HG02759 (cell line): Measurements from ENCODE around the gene JARID2.
"Not testable (repeated sequence)": the region's sequence is repeated elsewhere in the genome, so short reads cannot be mapped to it uniquely, and the experiment has no call there.

Experiments used
- ATAC-seq: cut with Tn5 transposase; IDR thresholded peaks from one replicate; pipeline ENCODE4 v1.9.1; 2021; ENCODE audit warnings: mild to moderate bottlenecking, moderate library complexity; ENCODE audit not compliant: unreplicated experiment

Gene JARID2

DNA sequence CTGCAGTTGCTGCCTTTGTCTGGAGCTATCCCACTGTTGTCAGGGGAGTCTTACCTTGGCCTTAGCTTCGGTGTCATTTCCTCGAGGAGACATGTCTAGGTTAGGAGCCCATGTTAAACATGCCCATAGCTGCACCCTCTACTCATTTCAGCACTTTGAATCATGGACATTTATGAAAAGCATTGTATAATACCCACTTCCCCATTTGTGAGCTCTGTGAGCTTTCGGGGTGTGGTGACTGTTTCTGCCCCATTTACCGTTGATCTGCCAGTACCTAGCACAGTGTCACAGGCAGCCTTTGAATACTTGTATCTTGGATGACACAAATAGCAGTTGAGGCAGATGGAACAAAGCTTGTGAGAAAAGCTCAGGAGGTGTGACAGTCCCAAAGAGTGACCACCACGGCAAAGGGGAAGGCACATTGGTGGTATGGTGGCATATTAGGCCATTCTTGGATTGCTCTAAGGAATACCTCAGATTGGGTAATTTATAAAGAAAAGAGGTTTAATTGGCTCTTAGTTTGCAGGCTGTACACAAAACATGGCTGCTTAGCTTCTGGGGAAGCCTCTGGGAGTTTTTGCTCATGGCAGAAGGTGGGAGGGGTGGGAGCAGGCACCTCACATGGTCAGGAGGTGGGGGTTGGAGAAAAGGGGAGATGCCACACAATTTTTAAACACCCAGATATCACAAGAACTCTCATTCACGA is 42.0 kb downstream of the JARID2 start:
- ATAC-seq = peak; percentile 96

DNA sequence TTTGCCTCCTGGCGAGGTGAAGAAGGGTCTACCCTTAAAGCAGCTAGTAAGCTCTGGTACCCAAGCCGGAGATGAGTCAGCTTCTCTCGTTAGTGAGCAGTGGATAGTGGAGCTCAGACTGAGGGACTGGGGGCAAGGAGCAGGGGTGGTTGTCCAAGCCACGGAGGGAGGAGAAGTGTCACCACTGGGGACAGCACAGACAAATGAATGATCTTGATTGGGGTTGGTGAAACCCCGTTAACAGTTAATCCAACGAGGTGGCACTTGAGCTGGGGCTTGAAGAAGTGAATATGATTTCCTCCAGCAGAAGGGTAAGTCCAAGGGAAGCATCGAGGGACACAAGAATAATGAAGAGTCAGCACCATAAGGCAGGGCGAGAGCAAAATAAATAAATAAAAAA is 43.0 kb downstream of the JARID2 start:
- no peak for ATAC-seq

DNA sequence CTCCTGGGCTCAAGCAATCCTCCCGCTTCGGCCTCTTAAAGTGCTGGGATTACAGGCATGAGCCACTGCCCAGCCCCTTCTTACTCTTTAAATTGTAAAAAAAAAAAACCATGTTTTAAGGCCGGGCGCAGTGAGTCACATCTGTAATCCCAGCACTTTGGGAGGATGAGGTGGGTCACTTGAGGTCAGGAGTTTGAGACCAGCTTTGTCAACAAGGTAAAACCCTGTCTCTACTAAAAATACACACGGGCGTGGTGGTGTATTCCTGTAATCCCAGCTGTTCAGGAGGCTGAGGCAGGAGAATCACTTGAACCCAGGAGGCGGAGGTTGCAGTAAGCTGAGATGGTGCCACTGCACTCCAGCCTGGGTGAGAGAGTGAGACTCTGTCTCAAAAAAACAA is 43.6 kb downstream of the JARID2 start:
- ATAC-seq = not testable (repeated sequence)

DNA sequence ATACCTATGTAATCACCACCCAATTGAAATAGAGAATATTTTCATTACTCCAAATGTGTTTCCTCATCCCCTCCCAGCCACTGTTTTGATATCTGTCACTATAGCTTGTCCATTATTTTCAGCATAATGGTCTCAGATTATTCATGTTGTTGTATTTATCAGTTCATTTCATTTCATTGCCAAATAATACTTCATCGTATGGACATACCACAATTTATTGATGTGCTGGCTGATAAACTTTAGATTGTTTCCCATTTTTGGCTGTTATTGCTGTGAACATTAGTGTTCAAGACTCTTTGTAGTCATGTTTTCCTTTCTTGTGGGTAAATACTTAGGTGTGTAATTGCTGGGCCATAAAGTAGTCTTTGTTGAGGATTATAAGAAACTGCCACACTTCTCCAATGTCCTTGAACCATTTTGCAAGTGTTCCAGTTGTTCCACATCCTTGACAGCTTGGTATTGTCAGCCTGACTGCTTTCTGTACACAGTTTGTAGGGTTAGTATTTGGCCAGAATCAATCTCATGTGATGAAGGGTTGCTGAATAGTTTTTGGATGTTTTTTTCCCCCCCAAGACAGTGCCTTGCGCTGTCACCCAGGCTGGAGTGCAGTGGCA is 44.3 kb downstream of the JARID2 start:
- ATAC-seq = no peak

DNA sequence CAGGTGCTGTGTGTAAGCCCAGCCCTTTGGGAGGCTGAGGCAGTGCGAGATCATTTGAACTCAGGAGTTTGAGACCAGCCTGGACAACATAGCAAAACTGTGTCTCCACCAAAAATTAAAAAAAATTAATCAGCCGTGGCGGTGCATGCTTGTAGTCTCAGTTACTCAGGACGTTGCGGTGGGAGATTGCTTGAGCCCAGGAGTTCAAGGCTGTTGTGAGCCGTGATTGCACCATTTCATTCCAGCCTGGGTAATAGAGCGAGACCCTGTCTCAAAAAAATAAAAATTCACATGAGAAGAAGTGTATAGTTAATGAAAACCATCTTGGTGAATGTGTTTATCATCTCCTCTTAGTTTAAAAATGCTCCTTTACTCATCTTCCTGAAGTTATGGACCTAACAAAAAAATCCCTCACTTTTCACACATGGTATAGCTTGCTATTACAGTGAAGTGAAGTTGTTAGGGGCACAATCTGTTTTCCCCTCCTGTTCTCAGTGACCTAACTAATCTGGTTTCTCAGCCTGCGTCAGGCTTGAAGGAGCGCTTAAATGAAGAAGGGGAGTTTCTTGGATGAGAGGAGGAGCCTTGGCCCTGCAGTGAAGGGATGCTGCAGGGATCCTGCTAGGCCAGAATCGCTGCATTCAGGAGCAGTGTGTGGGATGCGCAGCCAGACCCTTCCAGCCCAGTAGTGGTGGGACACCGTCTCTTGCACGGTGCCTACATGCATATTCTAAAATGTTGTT is 45.3 kb downstream of the JARID2 start:
- no peak for ATAC-seq

DNA sequence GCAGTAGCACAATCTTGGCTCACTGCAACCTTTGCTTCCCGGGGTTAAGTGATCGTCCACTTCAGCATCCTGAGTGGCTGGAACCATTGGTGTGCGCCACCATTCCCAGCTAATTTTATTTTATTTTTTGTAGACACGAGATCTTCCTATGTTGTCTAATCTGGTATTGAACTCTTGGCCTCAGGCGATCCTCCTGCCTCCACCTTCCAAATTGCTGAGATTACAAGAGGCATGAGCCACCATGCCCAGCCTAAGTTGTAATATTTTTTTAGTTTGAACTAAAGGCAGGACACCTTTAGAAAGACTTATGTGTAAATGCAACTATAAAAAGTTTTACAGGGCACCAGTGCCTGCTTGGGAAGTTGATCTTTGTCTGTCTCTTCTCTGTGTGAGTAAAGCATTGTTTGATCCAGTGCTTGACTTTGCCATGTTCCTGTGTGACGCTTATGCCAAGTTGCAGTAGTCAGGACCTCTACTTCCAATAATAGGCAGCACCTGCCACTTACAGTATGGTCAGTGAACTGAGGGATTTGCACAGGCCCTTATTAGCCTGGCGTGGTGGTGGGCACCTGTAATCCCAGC is 46.9 kb downstream of the JARID2 start:
- no peak for ATAC-seq

DNA sequence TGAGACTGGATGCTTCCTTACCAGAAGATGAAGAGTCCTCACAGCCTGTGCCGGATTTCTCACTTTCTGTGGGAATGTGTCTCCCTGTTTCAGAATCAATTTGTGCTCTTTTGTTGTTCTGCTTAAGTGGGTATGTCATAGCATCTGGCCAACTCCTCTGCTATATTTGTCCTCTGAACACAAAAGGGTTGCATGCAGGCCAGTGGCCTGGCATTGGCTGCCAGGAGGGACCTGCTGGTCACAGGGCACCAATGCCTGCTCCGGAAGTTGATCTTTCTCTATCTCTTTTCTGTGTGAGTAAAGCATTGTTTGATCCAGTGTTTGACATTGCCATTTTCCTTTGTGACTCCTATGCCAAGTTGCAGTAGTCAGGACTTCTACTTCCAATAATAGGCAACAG is 47.8 kb downstream of the JARID2 start:
- ATAC-seq = no peak

DNA sequence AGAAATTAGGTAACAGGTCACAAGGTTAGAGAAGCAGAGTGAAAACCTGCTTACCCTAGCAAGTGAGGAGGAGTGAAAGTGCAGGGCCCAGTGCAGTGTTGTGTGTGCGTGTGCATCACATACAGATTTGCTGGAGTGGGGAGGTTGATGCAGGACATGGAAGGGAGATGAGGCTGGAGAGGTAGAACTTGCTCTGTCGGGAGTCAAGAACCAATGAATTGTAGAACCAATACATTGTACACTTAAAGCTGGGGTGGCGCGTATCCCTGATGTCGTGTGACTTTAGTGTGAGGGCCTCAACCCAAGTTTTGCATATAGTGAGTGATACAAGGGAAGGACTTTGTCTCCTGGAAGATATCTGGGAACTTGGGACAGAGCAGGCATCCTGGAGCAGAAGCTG is 48.6 kb downstream of the JARID2 start:
- no peak for ATAC-seq

DNA sequence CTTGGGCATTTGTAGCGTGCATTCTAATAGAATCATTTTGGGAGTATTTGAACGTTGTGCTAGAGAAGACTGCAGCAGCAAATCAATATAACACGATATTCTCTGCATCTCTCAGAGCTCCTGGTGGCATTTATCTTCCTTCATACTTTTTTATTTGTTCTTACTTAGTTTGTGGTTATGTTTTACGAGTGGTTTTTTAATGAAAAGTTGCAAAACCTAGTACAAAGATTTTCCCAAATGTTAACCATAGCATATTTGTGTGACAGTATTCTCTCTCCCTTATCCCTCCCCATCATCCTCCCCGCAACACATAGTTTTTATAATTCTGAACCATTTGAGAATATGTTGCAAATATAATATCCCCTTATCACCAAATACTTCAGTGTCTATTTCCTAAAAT is 50.4 kb downstream of the JARID2 start:
- no peak for ATAC-seq

DNA sequence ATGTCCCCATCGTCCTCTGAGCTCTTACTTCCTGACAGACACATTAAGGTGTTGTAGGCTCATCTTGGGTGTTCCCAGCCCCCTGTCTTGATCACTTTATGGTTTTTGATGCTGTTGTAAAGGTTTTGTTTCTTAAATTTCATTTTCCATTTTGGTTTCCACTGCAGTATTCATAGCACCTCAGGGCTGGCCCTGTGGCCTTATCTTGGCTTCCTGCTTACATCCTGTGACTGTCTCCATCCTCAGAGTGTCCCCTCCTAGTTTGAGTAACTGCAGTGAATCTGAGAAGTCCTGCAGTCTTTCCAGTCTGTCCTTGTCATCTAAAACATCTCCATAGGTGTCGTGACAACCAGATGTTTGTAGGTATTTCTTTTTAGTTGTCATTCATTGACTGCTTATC is 50.9 kb downstream of the JARID2 start:
- ATAC-seq = peak; percentile 42

DNA sequence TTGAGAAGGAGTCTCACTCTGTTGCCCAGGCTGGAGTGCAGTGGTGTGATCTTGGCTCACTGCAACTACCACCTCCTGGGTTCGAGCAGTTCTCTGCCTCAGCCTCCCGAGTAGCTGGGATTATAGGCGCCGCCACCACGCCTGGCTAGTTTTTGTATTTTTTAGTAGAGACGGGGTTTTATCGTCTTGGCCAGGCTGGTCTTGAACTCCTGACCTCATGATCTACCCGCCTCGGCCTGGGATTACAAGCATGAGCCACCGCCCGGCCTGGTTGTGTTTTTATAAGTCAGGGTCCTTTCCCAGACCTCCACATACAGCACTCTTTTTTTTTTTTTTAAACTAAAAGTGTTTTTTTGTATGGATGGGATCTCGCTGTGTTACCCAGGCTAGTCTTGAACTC is 51.3 kb downstream of the JARID2 start:
- not testable (repeated sequence) for ATAC-seq

DNA sequence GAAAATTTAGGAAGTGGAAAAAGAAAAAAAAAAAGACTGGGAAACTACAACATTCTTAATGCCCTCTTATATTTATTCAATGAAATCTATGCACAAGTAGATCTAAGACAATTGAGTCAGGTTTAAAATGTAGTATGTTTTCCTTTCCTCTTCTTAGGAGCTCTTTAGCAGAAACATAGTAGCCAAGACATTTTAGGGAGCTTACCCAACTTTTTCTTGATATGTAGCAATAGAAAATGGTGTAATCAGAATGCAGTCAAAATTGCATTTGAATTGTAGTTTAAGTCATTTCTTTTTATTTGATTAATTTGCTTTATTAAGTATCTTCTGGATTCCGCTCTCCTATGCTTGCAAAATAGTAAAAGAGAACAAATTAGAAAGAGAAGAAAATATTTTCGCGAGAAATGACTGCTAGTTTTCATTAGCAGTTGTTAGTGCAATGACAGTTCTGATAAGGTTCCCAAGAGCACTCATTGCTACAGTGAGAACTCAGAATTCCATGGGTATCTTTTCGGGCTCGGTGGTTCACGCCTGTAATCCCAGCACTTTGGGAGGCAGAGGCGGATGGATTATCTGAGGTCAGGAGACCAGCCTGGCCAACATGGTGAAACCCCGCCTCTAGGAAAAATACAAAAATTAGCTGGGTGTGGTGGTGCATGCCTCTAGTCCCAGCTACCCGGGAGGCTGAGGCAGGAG is 52.2 kb downstream of the JARID2 start:
- no peak for ATAC-seq

DNA sequence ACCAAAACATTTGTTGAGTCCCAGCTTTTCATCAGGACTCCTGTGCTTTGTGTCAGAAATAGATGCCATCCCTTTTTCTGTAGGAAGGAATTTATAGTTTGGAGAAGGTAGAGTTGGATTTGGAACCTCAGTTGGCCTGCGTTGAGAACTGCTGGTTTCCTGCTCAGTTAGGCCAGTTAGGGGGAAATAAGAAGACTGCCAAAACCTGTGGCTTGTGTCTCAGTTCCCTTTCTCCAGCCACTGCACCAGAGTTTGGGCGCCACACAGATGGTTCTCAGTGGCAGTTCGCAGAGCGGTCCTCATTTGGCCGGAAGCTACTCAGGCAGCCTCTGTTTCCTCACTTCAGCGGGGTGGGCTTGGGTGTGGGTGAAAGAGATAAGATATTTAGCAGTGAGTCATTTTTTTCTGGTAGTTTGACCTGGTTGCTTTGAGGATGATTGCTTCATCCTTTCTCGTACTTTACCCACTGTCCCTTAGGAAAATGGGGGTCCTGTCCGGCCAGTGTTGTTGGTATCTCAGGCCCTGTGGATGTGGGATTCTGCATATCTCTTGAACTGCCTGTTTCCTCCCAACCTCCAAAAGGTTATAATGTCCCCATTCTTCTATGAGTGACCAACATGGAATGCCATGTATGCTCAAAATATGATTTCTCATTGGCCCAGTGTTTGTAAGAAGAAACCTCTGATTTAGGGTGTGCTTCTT is 53.7 kb downstream of the JARID2 start:
- peak; percentile 86 for ATAC-seq

DNA sequence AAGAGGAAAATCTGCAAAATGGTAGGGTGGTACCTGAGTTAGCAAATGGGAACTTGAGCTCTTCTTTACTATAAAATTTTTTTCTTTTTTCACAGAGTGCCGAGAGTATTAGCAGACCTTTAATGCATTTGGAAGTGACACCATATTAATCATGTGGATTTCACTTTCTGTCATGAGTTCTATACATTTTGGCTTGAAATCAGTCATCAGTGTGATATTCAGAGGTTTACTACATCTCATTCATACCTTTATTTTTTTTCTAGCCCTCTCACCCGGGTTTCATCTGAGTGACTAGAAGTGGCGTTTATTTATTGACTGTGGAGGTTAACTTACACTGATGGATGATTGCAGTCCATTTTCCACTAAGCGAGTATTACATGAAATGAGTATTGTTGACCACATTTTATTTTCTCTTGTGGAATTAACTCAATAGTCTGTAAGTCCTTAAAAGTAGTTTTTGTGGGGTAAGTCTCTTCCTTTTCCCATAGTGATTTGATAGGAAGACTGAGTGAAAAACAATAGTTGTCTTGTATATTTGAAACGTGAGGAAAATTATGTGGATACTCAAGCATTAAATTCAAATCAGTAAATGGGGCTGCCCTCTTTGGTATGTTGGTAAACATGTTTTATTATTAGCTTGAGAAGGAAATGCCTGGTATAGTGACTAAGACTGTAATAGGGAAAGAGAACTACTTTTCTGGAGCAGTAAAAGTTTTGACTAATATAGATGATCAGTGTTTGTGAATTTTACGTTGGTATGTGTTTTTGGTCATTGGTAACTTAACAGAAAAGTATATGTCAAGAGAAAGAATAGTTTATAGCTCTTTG is 55.5 kb downstream of the JARID2 start:
- ATAC-seq = no peak

DNA sequence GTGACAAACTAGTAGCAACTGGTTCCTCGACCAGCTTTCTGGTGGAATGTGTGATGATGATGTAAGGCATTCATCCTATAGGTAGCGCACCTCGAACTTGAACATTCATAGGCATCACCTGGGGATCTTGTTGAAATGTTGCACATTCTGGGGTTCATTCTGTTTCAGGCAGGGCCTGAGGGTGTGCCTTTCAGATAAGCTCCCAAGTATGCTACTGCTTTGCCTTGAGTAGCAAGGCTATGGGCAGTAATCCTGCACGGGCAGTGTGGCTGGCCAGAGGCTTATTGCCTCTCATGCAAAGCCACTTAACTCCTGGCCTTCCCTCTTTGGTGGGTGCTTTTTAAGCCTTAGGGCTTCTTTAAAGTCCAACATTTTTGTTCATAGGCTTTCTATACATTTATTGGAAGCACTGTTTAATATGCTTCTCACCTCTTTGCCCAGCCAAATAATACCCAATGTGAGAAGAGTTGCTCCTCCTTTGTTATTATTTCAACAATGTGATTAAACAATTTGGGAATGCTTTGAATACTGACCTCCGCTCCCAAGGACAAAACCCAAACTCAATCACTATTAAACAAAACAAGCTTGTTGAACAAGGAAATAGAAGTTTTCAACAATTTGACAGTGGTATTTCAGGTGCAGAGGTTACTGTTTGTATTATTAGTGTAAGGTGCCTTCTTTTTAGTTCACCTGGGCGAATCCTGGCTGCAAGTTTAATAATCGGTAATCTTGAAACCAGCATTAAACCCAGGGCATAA is 57.5 kb downstream of the JARID2 start:
- ATAC-seq = no peak

DNA sequence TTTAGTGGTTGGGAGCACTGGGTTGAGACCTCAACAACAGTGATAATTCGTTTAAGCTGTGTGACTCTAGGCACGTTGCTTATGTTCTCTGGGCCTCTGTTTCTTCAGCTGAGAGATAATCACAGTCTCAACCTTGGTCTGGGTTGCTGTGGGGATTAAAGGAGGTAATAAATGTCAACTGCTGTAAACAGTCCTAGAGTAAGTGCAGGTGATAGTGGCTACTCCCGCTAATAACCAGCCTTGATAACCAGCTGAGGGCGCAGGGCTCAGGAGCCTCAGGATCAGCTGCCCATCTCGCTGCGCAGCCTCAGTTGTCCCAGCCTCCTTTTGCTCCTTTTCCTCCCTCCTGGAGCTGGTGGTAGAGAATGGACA is 58.0 kb downstream of the JARID2 start:
- no peak for ATAC-seq

DNA sequence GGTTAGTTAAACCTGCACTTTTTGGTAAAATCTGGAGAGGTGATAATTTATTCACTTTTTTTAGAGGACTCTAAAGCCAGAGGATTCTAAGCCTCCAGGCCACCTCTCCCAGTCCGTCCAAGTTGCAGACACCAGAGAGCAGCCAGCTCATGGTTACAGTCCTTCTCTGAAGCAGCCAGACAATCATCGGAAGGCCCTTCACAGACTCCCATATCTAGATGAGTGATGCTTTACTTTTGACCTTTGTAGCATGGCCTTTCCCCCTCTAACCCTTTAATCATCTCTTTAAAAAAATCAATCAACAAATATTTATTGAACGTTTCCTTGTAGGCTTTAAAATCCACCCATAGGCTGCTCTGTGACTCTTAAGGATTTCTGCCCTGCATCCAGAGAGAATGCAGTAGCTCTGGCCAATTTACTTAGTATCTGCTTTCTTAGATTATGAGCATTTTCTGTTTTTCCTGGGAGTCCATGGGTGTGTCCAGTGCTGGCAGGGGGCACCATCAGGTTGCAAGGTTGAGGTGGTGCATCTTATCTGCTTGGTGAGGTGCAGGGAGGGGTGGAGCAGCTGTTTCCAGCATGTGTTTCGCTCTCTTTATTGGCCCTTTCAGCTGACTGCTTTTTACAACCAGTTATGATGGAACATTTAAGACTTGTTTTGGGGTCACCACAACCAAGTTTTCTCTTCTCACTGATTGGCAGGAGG is 58.6 kb downstream of the JARID2 start:
- ATAC-seq = no peak

DNA sequence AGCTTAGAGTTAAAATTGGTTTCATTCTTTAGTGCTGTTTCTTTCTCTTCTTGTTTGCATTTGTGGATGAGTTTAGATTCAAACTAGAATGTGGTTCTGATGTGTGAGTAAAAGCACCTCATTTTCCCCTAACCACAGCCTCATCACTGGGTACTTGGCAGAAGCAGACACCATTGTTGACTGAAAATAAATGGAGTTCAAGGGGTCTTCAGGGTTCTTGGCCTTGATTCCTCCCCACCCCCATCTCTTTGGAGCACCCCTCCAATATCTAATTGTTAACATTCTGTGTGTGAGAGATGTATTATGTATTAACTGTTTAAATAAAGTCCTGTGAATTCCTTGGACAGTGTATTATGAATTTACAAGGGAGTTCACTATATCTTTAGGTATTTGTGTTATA is 59.6 kb downstream of the JARID2 start:
- ATAC-seq = no peak
